HepG2 (cell line): ENCODE results near the gene CLDN7. TPM values are rescaled to one million over a fixed set of nuclear protein-coding genes. Genes with fewer than 3 reads are reported as not detected.

Source experiments
- ATAC-seq: fragments of 200-7000 bp; cut with Tn5 transposase; 3 replicates; pipeline ENCODE4 v1.9.1; 2020; ENCODE audit warnings: mild to moderate bottlenecking, moderate library complexity
- BruUV-seq: library from RNA; stranded (reverse); fragments of 400-500 nt; replicated peaks from 2 replicates; lab custom pipeline; 2021; lab: Mats Ljungman, UMichigan
- CTCF ChIA-PET: fragments of 300-600 bp; formaldehyde crosslinking; extraction: SDS; loops from one replicate; lab custom pipeline; 2021; ENCODE audit warnings: low total read pairs, inconsistent platforms, low intra/inter-chr PET ratio; lab: Yijun Ruan, JAX
- POLR2A ChIA-PET: fragments of 350-600 bp; sonication (Branson Sonifier 250); formaldehyde crosslinking; loops from one replicate; lab custom pipeline; 2020; ENCODE audit warnings: antibody characterized with exemption, inconsistent platforms; lab: Yijun Ruan, JAX
- DNase-seq: peaks from one replicate; pipeline ENCODE4 v3.0.0-alpha.2; 2015; ENCODE audit warnings: low spot score
- FAIRE-seq: peaks from 3 replicates; lab custom pipeline; 2011; peaks lifted over from hg19 to GRCh38; lab: Jason Lieb, UNC
- H2AFZ ChIP-seq: one replicate; pipeline ENCODE4 v1.6.1; 2011; ENCODE audit warnings: low read length, inconsistent platforms
- H3K27ac ChIP-seq: fragments of 300-600 bp; 3 replicates; pipeline ENCODE4 v1.8.0; 2011; ENCODE audit warnings: mixed run types, mild to moderate bottlenecking, mixed read lengths, low read length, inconsistent platforms; ENCODE audit not compliant: insufficient read depth; ENCODE audit errors: extremely low read length
- H3K27me3 ChIP-seq, 2 experiments: fragments of 200-600 bp in 1 of 2; 2 replicates in 1 of 2; 3 replicates in 1 of 2; pipeline versions ENCODE4 v1.6.0 to v1.8.0; 2011; ENCODE audit warnings: low read length in 2 of 2, mild to moderate bottlenecking in 2 of 2, moderate library complexity in 2 of 2, inconsistent platforms in 1 of 2; ENCODE audit not compliant: insufficient read depth in 2 of 2, control insufficient read depth in 1 of 2
- H3K36me3 ChIP-seq, 2 experiments: fragments of 200-600 bp in 1 of 2; replicated peaks in 1 of 2; 2 replicates in 1 of 2; 3 replicates in 1 of 2; pipeline versions ENCODE4 v1.5.1 to v1.8.0; 2011; ENCODE audit warnings: low read length in 2 of 2, inconsistent platforms in 1 of 2; ENCODE audit not compliant: insufficient read depth in 2 of 2, control insufficient read depth in 1 of 2
- H3K4me1 ChIP-seq: 2 replicates; pipeline ENCODE4 v1.5.1; 2012; ENCODE audit warnings: low read length, inconsistent platforms; ENCODE audit not compliant: insufficient read depth
- H3K4me2 ChIP-seq: 2 replicates; pipeline ENCODE4 v1.6.0; 2011; ENCODE audit warnings: low read depth, low read length, inconsistent platforms
- H3K4me3 ChIP-seq, 3 experiments: fragments of 200-600 bp in 1 of 3; sonication (generic), shearing (Covaris generic) in 1 of 3; replicated peaks in 1 of 3; 2 replicates each; pipeline ENCODE4 v1.5.1; 2011 to 2016; ENCODE audit warnings: low read length in 3 of 3, inconsistent platforms in 2 of 3, low read depth in 2 of 3, mild to moderate bottlenecking in 2 of 3, control low read depth in 1 of 3, mixed read lengths in 1 of 3; ENCODE audit not compliant: insufficient read depth in 1 of 3
- H3K79me2 ChIP-seq: one replicate; pipeline ENCODE4 v1.6.1; 2011; ENCODE audit warnings: low read length, inconsistent platforms; ENCODE audit not compliant: insufficient read depth
- H3K9ac ChIP-seq: 2 replicates; pipeline ENCODE4 v1.6.0; 2011; ENCODE audit warnings: mild to moderate bottlenecking, low read depth, low read length, inconsistent platforms; ENCODE audit not compliant: insufficient read depth
- H3K9me3 ChIP-seq: 2 replicates; pipeline ENCODE4 v1.5.1; 2012; ENCODE audit warnings: mild to moderate bottlenecking, low read length
- H4K20me1 ChIP-seq: 2 replicates; pipeline ENCODE4 v1.6.0; 2011; ENCODE audit warnings: inconsistent platforms, mild to moderate bottlenecking, low read length, moderate library complexity; ENCODE audit not compliant: insufficient read depth
- CEBPG ChIP-seq: IDR thresholded peaks from 2 replicates; pipeline ENCODE4 v1.6.1; 2016
- FOXA1 ChIP-seq, 2 experiments: fragments of 450-650 bp in 1 of 2; sonication (generic) in 1 of 2; formaldehyde crosslinking in 1 of 2; IDR thresholded peaks; 2 replicates each; pipeline versions ENCODE4 v1.4.0 to v1.6.1; 2016 to 2020; ENCODE audit warnings: missing genetic modification reagents in 1 of 2
- FOXA3 ChIP-seq: IDR thresholded peaks from 2 replicates; pipeline ENCODE4 v1.6.1; 2016; ENCODE audit warnings: missing genetic modification reagents, missing compliant biosample characterization
- GFI1 ChIP-seq: sonication (generic); formaldehyde crosslinking; IDR thresholded peaks from 2 replicates; pipeline ENCODE4 v1.5.0; 2020; ENCODE audit warnings: missing genetic modification reagents, mild to moderate bottlenecking, borderline replicate concordance
- KDM5A ChIP-seq: fragments of 200-600 bp; sonication (generic); IDR thresholded peaks from 2 replicates; pipeline ENCODE4 v1.7.0; 2018; ENCODE audit warnings: antibody characterized with exemption, mild to moderate bottlenecking, low read length, borderline replicate concordance
- MNT ChIP-seq: fragments of 450-650 bp; IDR thresholded peaks from 2 replicates; pipeline ENCODE4 v1.6.1; 2016
- RNF219 ChIP-seq: sonication (generic); formaldehyde crosslinking; IDR thresholded peaks from 2 replicates; pipeline ENCODE4 v1.5.0; 2020; ENCODE audit warnings: mild to moderate bottlenecking, missing genetic modification reagents
- TFAP4 ChIP-seq: sonication (generic); IDR thresholded peaks from 2 replicates; pipeline ENCODE4 v1.6.1; 2016; ENCODE audit warnings: low read depth, borderline replicate concordance
- ZBTB7B ChIP-seq: sonication (generic); formaldehyde crosslinking; IDR thresholded peaks from 2 replicates; pipeline ENCODE4 v1.4.0; 2020; ENCODE audit warnings: missing genetic modification reagents
- ZMYM4 ChIP-seq: sonication (generic); formaldehyde crosslinking; IDR thresholded peaks from 2 replicates; pipeline ENCODE4 v1.8.1; 2023; ENCODE audit warnings: mild to moderate bottlenecking, missing genetic modification reagents
- ZNF574 ChIP-seq: sonication (generic); formaldehyde crosslinking; IDR thresholded peaks from 2 replicates; pipeline ENCODE4 v1.4.0; 2020; ENCODE audit warnings: missing genetic modification reagents
- ZNF740 ChIP-seq: sonication (generic); formaldehyde crosslinking; IDR thresholded peaks from 2 replicates; pipeline ENCODE4 v1.4.0; 2020; ENCODE audit warnings: missing genetic modification reagents
- WGBS: methylation state at CpG from one replicate; pipeline ENCODE4 v1.1.6; 2017; ENCODE audit warnings: low lambda C conversion rate; 5-methylcytosine and 5-hydroxymethylcytosine counted together
- in situ Hi-C: cut with HindIII; loops from 2 replicates; pipeline ENCODE4 v1.10.0; 2017; ENCODE audit warnings: low pct_unique_long_range_greater_than_20kb; ENCODE audit not compliant: extremely low pct_ligation_motif_present
- intact Hi-C: fragments of 100-400 bp; cut with micrococcal nuclease; formaldehyde crosslinking; loops from one replicate; pipeline ENCODE4 v1.10.0; 2022; ENCODE audit not compliant: unreplicated experiment
- polyA plus RNA-seq, 8 experiments: library from polyadenylated mRNA; depleted of rRNA in 3 of 8; stranded (reverse) in 7 of 8; unstranded in 1 of 8; fragments of >200 nt; fragmentation: Illumina TruSeq in 4 of 8; extraction: Trizol in 4 of 8; gene quantifications; 2 replicates each; pipeline versions ENCODE4 v1.2.1 to v1.2.3, GENCODE V29; 2011 to 2016; ENCODE audit warnings: low read depth in 4 of 8, missing spikeins in 1 of 8, mixed read lengths in 1 of 8; ENCODE audit not compliant: insufficient read depth in 1 of 8
- total RNA-seq, 5 experiments: library from RNA; depleted of rRNA; stranded (reverse); fragments of >200 nt; fragmentation: Illumina TruSeq; extraction: Trizol; gene quantifications; 2 replicates each; pipeline ENCODE4 v1.2.3, GENCODE V29; 2016; ENCODE audit warnings: low read depth in 1 of 5

CLDN7 gene
- total and polyA plus RNA-seq, 2 of the 13 experiments (the other 11 are each of a cell fraction or from before 2014, with no cell fraction given): not detected

GRCh38 chr17:7283471-7284216 lies 21.4 kb upstream of the CLDN7 start (continued):
- TF ChIP-seq ZNF574 (CRISPR knock-in tag) (no peak), ZMYM4 (no peak), KDM5A (no peak)

- peaks cover 8 to 9% of the 10 kb centered on the region in 2 experiments; a peak in 4 of 5 replicates for H3K36me3 ChIP-seq
- no peaks in the 10 kb centered on the region for H3K27me3 ChIP-seq
- H2AFZ ChIP-seq: no peak overlapping the region
- peak overlapping the region; percentile 80 for H3K9ac ChIP-seq
- intact Hi-C loops: loop anchor here (5.0 kb wide), 1 partner anchor 41 kb away; the partner anchor contains the start of gene GABARAP
- BruUV-seq: no TSS peak
- peak; percentile 12 for ATAC-seq
- in situ Hi-C loops: loop anchor here (10.0 kb wide), 1 partner anchor 238 kb away; the partner anchor contains the start of gene SLC16A11
- WGBS: 43% methylated on average over 5 of the region's 6 CpGs
- peak; percentile 56 for DNase-seq
- peak; percentile 47 for FAIRE-seq
- peaks cover 38% of the 10 kb centered on the region for H3K4me1 ChIP-seq
- H3K4me3 ChIP-seq: peak overlapping the region; percentile 66 to 87 (median 85)
- POLR2A ChIA-PET: interaction anchor here (1.0 to 3.9 kb wide), 14 partner anchors 10 to 274 kb away, joined by 3 to 35 read pairs (median 12); partner anchors contain the start of genes ACADVL, CTDNEP1, DLG4 and ELP5
- peak overlapping the region; percentile 71 for H3K27ac ChIP-seq
- CTCF ChIA-PET: no interaction called here
- no peaks in the 10 kb centered on the region for H3K79me2 ChIP-seq
- H3K4me2 ChIP-seq: peak overlapping the region; percentile 95
- no peaks in the 10 kb centered on the region for H3K9me3 ChIP-seq
- H4K20me1 ChIP-seq: no peaks in the 10 kb centered on the region
- 0 out of 2 replicates have a peak, but pooled peaks have one; percentile 2 for TF ChIP-seq GFI1 (CRISPR knock-in tag)
- TF ChIP-seq FOXA1 (IDR thresholded peaks at IDR 0.05): no peak
- TF ChIP-seq FOXA1 (CRISPR knock-in tag; IDR thresholded peaks at IDR 0.05): peak; percentile 82
- TF ChIP-seq FOXA3 (CRISPR knock-in tag): peak; percentile 65
- TF ChIP-seq TFAP4: peak; percentile 75; the same call in 1 of the 2 replicates
- 0 out of 2 replicates have a peak, but pooled peaks have one; percentile 9 for TF ChIP-seq ZNF740 (CRISPR knock-in tag)
- TF ChIP-seq MNT: peak; percentile 39
- TF ChIP-seq CEBPG (CRISPR knock-in tag): peak; percentile 37
- 0 out of 2 replicates have a peak, but pooled peaks have one; percentile 3 for TF ChIP-seq ZBTB7B (CRISPR knock-in tag)
- TF ChIP-seq RNF219 (CRISPR knock-in tag): no peak
Measured at GRCh38 chr17:7282752-7283321, 20.6 kb upstream of the CLDN7 start.
